Islet of Langerhans (tissue), 1 donor: ENCODE measurements around the gene BCCIP.

Experiments used
- FAIRE-seq: peaks from one replicate; lab custom pipeline; 2011; peaks lifted over from hg19 to GRCh38; lab: Jason Lieb, UNC

The BCCIP gene

DNA sequence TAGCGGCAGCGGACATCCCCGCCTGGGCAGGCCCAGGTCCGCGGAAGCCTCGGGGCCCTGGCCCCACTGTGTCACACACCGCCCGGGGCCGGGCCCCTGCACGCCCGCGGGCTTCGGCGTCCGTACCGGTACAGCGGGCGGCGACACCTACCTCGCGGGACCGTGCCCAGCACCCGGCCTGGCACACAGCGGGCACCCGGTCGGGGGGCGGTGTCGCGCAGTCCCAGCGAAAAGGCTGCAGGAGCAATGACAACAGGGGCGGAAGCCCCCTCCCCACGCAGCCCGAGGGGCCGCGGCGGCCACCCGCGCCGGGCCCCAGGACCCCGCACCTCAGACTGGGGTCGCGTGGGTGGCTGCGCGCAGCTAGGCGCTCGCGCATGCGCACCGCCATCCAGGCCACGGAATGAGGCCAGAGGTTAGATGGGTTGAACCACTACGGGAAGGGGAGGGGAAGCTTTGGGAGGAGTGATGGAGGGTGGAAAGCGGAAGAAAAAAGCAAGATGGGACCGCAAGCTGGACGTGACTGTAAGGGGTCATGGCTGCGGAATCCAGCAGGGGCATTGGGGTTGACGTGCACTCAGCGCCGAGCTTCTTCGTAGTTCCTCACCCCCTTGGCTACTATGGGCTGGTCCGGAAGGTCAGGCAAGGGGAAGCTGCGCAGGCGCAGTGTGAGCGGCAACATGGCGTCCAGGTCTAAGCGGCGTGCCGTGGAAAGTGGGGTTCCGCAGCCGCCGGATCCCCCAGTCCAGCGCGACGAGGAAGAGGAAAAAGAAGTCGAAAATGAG is at the start of gene BCCIP, which contains the start of gene UROS:
Gene BCCIP (plus strand): TSS at position 669 of the 785 bp plus-strand sequence. CDS start 12 bp downstream, at position 681.
Gene UROS (minus strand): TSS at position 381 of the 785 bp plus-strand sequence. CDS start 6,759 bp downstream, outside the sequence.
- no peak for FAIRE-seq

DNA sequence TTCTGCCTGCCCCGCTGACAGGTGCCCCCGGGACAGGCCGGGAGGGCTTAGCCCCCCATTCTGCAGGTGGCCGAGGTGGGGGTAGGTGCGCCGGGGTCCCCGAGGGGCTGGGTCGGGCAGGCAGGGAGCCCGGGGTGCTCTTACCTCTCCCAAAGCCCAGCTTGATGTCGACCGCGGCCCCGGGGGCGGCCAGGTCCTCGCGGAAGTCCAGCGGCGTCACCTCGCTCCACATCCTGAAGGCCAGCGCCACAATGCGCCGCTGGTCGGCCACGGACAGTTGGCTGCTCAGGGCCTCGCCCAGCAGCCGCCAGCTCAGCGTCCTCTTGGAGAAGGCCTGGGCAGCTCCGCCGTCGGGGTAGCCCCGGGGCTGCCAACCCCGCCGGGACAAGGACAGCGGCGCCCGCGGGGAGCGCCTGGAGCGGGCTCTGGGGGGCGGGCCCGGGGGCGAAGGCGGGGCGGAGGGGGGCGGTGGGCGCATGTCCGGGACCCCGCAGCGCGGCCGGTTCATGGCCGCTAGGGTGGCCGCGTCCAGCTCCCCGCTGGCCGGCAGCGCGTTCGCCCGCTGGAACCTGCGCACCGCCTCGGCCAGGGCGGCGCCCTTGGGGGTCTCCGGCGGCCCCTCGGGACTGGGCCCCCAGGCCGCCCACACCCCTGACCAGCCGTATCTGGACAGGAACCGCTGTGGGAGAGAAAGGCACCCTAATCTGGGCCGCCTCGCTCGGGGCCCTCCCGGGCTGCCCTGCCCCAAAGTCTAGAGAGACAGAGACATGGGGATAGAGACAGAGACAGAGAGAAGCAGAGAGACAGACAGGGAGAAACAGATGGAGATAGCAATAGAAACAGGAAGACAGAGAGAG is 49.4 kb upstream of the BCCIP start:
- FAIRE-seq = no peak

DNA sequence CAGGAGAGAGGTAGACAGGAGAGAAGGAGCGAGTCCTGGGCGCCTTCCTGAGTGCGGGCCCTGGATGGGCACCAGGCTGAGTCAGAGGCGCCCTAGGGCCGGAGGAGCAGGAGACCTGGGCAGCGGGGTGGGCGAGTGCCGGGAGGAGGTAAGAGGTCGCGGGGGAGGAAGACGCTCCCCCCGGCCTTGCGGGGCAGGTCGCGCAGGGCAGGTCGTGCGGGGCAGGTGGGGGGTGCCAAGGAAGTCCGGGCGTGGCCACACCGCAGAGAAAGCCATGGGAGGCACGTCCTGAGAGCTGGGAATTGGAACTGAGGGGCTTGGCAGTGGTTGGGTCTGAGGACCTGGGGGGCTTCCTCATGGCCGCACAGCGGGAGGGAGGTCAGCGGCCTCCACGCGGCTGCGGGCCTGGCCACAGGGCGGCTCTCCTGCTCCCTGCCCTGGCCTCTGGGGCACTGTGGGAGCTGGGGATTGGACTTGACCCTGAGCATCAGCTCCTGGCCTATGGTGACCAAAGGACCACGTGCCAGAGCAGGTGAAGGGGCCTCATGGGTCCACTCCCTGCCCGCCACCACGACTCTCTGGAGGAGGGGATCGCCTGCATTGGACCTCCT is 48.7 kb upstream of the BCCIP start:
- no peak for FAIRE-seq

DNA sequence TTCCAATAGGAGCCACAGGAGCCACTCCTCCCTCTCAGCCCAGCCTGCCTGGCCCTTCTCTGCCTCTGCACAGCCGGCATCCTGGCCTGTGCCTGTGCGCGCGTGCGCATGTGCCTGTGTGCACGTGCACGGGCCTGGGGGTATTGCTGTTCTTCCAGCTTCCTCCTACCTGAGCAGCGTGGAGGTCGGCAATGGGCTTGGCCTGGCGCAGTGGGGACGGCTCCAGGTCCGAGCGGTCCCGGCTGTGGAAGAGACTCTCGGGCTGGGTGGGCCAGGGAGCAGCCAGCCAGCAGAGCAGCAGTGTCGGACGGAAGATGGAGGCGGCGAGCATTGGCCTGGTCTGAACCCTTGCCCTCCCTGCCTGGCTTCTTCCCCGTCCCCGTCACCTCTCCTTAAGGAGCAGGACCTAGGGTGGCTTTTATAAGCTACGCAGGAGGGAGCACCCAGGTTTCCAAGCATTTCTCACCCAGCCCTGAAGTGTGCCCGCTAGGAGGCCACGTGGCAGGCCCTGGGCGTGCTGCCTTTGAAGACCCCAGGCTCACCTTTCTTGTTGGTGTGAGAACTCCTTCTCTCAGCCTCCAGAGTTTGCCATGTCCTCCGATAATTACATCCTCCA is 47.7 kb upstream of the BCCIP start, which contains the start of gene MMP21:
Gene MMP21 (minus strand): TSS at position 331 of the 616 bp plus-strand sequence. CDS start 0 bp downstream, at position 331.
- no peak for FAIRE-seq

DNA sequence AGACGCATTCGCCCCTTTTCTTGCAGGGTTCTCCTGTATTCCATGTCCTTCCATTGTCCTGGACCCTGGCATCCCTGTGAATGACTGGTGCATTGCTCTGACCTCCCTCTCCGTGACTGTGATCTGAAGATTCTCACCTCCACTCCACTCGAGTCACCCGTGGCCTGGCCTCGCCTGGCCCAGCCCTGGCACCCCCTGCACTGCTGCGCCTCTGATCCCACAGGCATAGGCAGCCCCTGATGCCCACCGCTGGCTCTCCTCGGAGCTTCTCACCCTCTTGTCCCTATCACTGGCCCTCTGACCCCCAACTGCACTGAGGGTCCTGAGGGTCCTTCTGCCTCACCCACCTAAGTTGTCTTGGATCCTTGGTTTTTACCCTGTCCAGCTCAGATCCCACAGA is 45.5 kb upstream of the BCCIP start:
- no peak for FAIRE-seq

DNA sequence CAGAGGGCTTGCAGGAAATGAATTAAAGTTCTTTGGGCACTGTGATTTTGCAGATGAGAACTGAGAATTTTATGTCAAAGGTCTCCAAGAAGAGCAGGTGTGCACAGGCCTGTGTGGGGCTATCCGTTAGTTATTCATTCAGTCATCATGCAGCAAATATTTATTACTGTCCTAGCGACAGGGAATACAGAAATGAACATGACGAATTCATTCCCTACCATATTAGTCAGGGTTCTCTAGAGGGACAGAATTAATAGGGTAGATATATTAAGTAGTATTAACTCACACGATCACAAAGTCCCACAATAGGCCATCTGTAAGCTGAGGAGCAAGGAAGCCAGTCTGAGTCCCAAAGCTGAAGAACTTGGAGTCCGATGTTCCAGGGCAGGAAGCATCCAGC is 44.8 kb upstream of the BCCIP start:
- no peak for FAIRE-seq

DNA sequence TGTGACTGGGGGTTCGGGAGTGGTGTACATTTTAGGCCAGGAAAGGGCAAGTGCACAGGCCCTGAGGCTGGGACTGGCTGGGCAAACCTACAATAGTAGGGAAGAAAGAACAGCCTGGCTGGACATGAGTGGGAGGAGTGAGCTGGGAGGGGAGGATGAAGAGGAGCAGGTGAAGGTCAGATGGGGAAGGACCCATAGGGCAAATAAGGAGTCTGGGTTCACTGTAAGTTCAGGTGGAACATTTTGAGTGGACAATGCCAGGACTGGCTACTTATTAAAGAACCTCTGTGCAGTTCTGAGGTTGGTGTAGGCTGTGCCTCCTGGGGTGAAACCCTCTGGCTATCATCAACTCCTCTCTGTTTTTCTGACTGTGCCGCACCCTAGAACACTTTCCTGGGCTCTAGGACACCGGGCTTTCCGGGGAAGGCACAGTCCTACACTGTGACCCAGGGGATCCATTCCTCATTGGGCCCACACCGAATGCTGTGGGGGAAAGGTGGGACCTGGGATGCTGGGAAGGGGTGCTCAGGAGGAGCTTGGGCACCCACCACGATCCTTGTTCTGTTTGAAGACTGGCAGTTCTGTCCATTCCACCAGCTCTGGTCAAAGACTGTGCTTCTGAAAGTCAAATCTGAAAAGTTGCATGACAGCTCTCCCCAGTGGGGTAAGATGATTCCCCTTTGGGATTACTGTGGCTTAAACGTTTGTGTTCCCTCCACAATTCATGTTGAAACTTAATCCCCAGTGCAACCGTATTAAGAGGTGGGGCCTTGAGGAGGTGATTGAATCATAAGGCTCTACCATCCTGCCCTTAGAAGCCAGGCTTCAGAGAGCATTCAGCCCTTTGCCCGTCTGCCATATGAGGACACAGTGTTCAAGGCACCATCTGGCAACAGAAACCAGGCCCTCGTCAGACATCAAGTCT is 43.7 kb upstream of the BCCIP start:
- no peak for FAIRE-seq

DNA sequence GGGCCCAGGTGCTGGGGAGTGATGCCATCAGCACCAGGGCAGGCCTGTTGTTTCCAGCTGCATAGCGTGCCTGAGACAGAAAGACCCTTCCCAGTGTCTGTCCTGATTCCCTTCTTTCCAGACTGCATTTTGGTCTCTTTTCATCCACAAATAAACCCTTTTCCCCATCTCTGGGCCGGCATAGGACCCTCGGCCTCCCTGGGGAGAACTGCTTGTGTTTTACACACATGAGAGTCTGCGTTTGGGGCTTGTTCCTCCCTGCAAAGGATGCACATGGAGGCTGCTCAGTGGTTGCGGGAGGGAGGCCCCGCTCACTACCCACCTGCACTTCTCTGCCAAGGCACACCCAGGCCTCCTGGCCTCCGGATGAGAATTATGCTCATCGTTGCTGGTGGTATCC is 42.0 kb upstream of the BCCIP start:
- no peak for FAIRE-seq

DNA sequence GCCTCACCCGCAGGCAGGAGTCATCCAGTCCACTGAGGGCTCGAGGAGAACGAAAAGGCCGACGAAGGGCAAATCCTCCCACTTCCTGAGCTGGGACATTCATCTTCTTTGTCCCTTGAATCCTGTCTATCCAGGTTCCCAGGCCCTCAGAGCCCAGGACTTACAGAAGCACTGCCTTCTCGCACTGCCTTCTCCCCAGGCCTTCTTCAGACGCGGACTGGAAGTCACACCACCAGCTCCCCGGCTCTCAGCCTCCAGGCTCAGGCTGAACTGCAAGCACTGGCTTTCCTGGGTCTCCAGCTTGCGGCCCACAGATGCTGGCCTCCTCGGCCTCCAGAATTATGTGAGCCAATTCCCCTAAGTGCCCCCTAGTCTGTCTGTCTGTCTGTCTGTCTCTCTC is 41.3 kb upstream of the BCCIP start:
- no peak for FAIRE-seq

DNA sequence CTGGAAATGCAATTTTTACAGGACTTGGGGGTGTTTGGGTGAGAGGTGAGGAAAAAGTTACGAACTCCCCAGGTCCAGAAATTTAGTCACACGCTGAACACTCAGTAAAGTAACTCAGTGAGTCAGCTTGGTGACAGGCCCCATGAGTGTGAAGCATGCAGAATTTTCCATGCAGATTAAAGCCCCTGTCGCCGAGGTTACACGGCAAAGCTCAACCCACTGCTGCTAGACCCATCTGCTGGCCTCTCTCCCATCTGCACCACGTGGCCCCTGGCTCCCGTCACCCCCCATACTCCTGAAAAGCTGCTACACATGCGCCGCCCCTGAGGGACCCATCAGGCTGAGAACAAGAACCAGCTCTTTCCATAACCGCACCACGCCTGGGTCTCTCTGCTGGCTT is 40.7 kb upstream of the BCCIP start:
- FAIRE-seq = no peak

DNA sequence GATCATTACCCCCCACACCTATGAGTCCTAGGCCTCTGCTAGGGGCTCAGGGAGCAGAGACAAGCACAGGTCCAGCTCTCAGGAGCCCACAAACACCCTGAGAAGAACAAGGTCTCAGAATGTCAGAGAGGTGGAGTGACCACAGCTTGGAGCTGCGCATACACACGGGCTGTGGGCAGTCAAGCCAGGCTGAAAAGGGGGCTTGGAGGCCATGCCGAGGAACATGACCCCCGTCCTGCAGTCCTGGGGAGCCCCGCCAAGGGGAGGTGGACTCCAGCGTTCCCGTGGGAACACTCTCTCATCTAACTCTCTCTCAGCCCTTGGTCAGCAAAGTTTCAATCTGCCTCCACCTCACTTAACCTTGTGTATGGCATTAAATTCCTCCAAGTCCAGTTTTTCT is 39.9 kb upstream of the BCCIP start:
- no peak for FAIRE-seq

DNA sequence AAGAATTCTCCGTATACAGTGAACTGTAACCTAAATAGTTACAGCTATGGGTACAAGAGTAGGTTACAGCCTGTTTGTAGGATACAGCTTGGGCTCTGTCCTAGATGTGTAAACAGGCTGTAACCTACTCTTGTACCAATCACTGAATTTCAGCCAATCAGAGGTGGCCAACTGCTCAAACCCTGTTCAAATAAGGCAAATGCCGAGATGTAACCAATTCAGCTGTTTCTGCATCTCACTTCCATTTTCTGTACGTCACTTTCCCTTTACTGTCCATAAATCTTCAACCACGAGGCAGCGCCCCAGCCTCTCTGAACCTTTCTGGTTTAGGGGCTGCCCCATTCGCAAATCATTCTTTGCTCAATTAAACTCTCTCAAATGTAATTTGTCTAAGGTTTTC is 39.4 kb upstream of the BCCIP start:
- FAIRE-seq = no peak

DNA sequence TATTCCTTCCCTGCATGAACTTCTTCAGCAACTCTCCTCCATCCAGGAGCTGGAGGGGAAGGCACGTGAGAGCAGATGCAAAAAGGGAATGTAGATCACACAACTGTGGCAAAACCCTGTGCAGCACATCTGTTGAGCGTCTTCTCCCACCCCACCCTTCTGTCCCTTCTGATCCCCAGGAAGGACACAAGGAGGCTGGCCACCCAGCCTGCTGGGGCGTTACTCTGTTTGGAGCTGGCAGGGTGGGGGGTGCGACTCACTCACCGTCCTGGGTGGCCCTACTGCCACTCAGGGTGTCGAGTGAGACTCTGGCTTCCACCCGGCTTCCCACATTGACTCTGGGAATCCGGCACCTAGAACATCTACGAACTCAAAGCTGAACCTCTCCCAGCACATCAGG is 37.6 kb upstream of the BCCIP start:
- FAIRE-seq = no peak

DNA sequence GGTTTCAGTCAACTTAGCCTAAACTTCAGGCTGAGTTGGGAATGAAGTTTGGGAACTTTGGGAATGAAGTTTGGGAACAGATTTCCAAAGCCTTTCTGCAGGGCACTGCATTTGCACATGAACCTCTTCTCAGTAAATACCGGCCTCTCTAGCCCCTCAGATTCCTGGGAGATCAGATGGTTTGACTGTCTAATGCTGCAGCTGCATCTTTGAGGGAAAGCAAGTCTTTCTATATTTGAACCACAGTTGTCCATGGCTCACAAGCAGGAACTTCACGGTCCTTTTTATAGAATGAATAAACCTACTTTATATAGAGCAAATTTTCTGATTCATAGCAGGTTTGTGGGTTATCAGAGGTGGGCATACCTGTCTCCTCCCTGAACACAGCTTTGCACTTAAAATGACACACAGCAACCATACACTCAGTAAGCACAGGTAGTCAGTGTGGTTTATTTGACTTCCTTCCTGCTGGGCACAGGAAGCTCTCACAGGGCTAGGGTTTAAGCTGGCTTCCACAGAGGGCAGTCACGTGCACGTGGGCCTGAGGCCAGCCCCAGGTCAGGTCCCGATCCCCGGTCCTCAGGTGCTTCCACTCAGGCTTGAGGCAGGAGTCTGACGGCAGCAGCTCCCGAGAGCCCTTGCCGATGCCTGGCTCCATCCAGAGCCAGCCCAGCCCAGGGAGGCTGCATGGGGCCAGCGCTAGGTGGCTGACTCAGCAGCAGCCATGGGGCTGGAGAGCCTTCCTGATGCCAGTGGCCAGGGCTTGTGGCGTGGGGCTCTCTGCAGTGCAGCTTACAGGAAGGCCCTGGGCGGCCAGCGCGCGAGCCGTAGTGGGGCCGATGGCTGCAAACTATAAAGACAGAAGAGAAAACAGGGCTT is 35.0 kb upstream of the BCCIP start:
- FAIRE-seq = no peak

DNA sequence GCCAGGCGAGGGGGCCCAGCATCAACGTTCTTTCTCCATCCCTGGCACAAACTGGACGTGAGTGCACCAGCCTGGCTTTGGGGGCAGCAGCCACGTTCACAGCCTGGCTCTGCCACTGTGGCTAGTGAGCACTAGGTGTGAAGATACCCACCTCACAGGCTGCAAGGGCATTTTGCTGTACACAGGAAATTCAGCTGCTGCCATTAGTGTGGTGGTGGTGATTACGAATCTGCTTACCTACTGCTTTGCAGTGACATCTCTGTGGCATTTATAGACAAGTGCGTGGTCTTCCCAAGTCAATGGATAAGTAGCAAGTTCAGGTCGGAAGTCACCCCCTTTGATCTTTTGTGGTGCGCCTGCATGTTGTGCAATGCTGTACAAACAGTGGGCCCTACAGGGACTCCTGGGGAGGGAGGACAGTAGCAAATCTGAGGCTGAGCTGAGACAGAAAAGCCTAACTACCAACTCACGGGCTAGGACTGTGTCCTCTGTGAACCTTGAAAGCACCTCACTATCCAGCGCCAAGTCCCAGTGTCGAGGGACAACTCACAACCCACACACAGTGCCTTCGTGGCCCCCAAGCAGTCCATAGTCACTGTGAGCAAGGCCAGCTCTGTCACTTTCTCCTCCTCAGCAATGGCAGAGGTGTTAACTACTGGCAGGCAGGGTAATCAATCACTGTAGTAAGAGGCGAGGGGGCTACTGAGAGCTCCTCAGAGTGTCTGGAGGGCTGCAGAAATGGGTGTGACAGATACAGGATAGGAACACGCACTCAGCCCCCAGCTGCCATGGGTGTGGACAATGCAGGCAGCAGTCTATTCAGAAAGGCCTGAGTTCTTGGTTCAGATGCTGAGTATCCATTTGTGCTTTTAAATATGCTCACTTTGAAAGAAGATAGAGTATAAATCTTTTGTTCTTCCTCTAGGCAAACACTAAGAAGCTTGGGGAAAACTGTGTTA is 30.7 kb upstream of the BCCIP start:
- no peak for FAIRE-seq

DNA sequence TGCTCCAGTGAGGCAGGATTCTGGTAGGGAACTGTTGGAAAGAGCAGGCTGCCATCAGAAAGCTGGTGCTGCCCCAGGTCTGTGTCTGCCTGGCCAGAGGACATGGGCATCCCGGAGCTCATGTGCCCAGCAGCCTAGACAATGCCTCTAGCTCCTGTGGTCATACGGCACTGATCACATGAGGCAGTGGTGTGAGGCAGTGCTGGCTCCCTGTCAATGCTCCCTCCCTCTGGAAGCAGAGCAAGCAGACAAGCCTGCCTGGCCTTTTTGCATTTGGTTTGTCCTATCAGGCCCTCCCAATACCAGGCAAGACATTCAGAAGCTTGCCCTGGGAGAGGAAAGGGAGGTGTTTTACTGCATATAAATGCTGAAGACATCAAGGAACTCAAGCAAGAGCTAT is 28.2 kb upstream of the BCCIP start:
- FAIRE-seq = no peak

DNA sequence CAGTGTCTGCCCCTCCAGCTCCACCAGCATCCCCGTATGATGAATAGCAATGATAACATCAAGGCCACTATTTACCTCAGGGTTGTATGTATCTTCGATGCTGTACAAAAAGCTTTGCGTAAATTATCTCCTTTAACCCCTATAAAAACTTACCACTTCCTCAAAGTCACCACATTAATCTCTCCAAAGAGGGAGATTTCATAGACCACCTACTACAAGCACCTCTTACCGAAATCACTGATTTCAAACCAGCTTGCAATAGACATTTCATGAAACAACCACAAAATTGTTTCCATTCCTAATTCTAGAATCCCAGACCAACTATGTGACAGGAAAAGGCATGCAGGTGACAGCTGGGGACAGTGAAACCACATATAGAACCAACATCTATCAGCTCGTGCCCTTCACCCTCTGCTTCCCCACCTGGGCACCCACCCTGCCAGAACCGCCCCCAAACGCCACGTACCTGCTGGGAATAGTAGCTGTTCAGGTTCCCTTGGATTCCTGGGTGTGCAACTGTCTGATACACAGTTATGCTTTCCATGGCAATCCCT is 27.6 kb upstream of the BCCIP start:
- no peak for FAIRE-seq

DNA sequence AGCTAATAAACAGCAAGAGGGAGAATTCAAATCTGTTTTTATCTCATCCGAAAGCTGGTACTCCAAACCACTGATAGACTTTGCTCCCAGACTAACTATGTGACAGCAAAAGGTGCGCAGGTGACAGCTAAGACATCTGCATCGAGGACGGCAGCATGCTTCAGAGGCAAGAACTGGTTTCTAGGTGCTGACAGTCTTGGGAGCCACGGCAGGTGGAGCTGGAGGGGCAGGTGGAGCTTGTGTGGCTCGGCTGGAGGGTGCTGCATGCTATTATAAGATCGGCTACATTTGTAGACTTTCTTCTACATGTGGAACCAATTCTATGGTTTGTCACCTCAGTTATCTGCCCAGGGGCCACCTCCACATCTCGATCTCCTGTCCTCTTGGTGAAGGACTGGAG is 25.9 kb upstream of the BCCIP start:
- no peak for FAIRE-seq
